Heart left ventricle (tissue), 13 donors: ENCODE results near the gene MYBBP1A.

ENCODE experiments used
- POLR2A ChIP-seq, 2 donors: fragments of 450-650 bp; IDR thresholded peaks; one replicate each; pipeline ENCODE4 v1.6.1; 2017; ENCODE audit warnings: antibody characterized with exemption in 2 of 2, mild to moderate bottlenecking in 2 of 2, moderate library complexity in 2 of 2
- TF ChIP-seq, protein P1 (sequence below), 12 donors: fragments of 200-600 bp; sonication (generic) in 4 of 12; IDR thresholded peaks; one replicate each; pipeline versions ENCODE4 v1.5.0 to v1.8.0; 2018 to 2022; ENCODE audit warnings: antibody characterized with exemption in 12 of 12, mild to moderate bottlenecking in 5 of 12
- donor health status: ischemic (EF 13 %, LVEDD 7.1; RV severe dilation, severe dysfunction).
- donor health status: DM: no; HTN: yes; CAD: no.
- donor health status: DM: no; HTN: no; CAD: no.
- donor health status: ischemic (EF 25% LVEDD 6.9; RV normal size, moderate dysfunction).
- donor health status: ischemic (EF 25% LVEDD 5.7; RV mildly dilated, moderate dysfunction).
- donor health status: ischemic (EF 35%, LVEDD 5.7; RV mildly dilated, moderate dysfunction).
- donor health status: nonischemic (EF 11% LVEDD 7.7; RV severe dilation, severe dysfunction).
- donor health status: DM: yes; HTN: yes; CAD: no.
- donor health status: PGD.
- donor health status: ischemic (EF 29% LVEDD 5.4; RV normal size, mild dysfunction).
- donor health status: nonischemic (EF 23%, LVEDD 6.1; RV moderate dilation, normal function).

DNA sequence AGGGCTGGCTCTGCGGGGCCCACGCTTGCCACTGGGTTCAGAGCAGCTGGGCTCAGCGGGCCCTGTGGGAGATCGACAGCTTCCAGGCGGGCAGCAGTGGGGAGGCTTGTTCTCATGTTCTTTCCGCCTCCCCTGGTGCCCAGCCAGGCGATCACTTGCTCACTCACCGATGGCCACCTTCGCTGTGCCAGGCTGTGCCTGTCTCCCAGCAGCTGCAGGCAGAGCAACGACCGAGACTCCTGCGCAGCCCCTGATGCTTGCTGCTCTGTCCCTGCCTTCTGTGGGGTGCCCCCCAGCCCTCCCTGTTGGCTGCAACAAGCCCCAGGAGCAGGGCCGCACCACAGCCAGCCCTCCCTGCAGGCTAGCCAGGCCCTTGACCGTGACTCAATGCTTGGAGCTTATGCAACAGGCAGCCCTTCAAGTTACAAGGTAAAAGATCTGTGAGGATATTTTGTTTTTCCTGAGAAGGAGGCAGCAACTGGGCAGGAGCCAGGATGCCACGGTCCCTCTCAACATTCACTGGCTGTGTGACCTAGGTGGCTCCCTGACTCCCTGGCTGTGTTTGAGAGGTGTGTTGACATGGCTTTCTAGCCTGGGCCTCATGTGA is 66.1 kb downstream of the MYBBP1A start:
- TF ChIP-seq, protein P1, sequence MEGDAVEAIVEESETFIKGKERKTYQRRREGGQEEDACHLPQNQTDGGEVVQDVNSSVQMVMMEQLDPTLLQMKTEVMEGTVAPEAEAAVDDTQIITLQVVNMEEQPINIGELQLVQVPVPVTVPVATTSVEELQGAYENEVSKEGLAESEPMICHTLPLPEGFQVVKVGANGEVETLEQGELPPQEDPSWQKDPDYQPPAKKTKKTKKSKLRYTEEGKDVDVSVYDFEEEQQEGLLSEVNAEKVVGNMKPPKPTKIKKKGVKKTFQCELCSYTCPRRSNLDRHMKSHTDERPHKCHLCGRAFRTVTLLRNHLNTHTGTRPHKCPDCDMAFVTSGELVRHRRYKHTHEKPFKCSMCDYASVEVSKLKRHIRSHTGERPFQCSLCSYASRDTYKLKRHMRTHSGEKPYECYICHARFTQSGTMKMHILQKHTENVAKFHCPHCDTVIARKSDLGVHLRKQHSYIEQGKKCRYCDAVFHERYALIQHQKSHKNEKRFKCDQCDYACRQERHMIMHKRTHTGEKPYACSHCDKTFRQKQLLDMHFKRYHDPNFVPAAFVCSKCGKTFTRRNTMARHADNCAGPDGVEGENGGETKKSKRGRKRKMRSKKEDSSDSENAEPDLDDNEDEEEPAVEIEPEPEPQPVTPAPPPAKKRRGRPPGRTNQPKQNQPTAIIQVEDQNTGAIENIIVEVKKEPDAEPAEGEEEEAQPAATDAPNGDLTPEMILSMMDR (IDR thresholded peaks at IDR 0.05) = no peak
- TF ChIP-seq POLR2A (IDR thresholded peaks at IDR 0.05) = no peak
